ENCODE data around the gene ANXA6. TPM values are rescaled to one million over a fixed set of nuclear protein-coding genes. Genes with fewer than 3 reads are reported as not detected.
A peak's percentile ranks its signal among the peaks of the same experiment; 100 is the strongest.

Gene ANXA6
- total and polyA plus RNA-seq, 8 donors, result 37.0 to 70.8 (median 48.7) TPM

DNA sequence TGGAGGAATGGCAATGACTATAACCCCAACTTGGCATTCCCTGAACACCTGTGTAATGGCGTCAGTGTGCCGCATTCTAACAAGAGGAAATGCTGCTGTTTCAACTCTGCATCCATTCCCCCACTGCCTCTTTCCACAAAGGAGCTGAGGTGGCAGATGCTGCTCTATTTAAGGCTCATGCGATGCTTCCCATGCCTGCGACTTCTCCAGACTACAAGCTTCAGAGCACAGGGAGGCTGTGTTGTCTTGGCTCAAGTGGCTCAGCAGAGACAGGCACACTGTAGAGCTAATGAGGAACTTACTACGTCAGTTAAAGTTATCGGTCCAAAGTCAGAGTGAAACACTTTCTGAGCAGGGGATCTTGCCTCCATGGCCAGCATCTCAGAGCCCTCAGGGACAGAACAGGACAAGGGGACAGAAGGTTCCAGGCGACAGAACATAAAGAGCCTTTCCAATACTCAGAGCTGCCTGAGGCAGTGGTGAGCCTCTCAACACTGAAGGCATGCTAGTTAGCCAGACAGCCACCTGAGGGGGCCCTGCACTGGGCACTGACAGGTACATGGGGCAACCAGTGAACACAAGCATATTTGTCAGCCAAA is 98.6 kb downstream of the ANXA6 start:
- H3K4me3 ChIP-seq, result no peak overlapping the region
- H3K4me1 ChIP-seq, result peaks cover 9 to 33% (median 13%) of the 10 kb centered on the region in 3 donors
- H3K9me3 ChIP-seq, result no peaks in the 10 kb centered on the region
- DNase-seq (no peak), FAIRE-seq (no peak), ATAC-seq (peak in 1 of 4 donors; percentile 14)
- 92 to 93% methylated on average over 7 of the region's 7 CpGs for WGBS, 2 donors
- H3K27me3 ChIP-seq, result no peaks in the 10 kb centered on the region
- intact Hi-C loops (cut with DNase I), result no loop called here
- no peak overlapping the region for H3K27ac ChIP-seq
- H3K36me3 ChIP-seq, result peaks cover 0 to 52% (median 7%) of the 10 kb centered on the region in 3 donors
- TF ChIP-seq, protein P1, sequence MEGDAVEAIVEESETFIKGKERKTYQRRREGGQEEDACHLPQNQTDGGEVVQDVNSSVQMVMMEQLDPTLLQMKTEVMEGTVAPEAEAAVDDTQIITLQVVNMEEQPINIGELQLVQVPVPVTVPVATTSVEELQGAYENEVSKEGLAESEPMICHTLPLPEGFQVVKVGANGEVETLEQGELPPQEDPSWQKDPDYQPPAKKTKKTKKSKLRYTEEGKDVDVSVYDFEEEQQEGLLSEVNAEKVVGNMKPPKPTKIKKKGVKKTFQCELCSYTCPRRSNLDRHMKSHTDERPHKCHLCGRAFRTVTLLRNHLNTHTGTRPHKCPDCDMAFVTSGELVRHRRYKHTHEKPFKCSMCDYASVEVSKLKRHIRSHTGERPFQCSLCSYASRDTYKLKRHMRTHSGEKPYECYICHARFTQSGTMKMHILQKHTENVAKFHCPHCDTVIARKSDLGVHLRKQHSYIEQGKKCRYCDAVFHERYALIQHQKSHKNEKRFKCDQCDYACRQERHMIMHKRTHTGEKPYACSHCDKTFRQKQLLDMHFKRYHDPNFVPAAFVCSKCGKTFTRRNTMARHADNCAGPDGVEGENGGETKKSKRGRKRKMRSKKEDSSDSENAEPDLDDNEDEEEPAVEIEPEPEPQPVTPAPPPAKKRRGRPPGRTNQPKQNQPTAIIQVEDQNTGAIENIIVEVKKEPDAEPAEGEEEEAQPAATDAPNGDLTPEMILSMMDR (IDR thresholded peaks at IDR 0.05), result no peak

DNA sequence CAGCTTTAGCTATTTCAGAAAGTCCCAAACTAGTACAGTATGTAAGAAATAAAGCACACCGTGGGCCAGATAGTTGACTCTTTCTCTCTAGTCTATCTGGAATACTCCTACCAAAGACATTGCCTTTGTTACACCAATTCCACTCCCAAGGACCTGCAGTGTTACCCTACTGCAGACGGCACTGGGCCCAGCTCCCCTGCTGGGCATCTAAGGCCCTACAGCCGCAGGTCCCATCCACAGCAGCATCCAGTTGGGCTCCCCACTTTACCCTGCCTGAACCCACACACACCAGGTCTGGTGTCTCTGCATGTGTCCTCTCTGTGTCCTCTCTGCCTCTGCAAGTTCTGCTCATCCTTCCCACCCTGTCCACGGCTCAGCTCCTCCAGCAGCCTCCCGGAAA is 99.3 kb downstream of the ANXA6 start:
- no peak overlapping the region for H3K27ac ChIP-seq
- intact Hi-C loops (cut with DNase I), result no loop called here
- H3K36me3 ChIP-seq, result peaks cover 0 to 54% (median 7%) of the 10 kb centered on the region in 3 donors
- ATAC-seq, result no peak
- 92 to 96% methylated on average over 5 of the region's 5 CpGs for WGBS, 2 donors
- no peaks in the 10 kb centered on the region for H3K9me3 ChIP-seq
- H3K4me3 ChIP-seq, result no peak overlapping the region
- peaks cover 6 to 26% (median 9%) of the 10 kb centered on the region in 3 donors for H3K4me1 ChIP-seq
- DNase-seq, result no peak
- no peak for FAIRE-seq
- H3K27me3 ChIP-seq, result no peaks in the 10 kb centered on the region
- TF ChIP-seq, protein P1 (IDR thresholded peaks at IDR 0.05), result no peak

DNA sequence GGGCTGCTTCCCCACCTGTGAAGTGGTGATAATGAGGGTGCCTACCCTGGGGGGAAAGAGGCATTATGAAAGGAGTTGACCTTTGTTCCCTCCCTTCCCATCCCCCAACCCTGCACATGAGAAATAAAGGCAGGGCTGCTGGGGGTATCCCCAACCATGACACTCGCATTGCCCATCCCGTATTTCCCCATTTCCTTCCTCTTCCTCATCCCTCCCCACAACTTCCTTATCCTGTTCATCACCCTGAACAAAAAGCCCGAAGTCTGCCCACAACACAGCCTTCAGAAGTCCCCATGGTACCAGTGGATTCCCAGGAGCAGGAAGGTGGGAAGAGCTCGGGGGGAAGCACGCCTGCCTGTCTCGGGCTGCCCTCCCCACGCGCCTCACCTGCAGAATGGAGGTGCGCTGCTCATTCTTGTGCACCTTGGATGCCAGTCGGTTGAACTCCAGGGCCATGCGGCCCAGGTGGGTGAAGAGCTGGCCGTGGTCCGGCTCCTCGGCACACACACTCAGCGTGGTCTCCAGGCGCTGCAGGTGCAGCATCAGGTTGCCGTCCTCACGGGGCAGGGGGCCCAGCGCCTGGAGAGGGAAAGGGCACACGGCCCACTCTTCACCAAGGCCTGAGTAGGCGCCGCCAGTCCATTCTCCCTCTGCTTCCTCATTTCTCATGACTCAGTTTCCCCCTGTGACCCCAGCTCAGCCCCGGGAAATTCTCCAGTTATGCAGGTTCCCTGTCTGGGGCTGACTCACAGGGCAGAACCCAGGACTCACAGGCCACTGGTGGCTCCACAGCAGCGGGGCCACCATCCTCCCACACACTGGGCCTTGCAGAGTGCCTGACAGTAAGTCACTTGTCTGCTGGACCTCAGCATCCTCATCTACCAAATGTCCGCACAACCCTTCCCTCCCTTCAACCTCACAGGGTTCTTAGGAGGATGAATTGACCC is 100.9 kb downstream of the ANXA6 start:
- Histone ChIP-seq H3K36me3 (peaks cover 0 to 50% (median 4%) of the 10 kb centered on the region in 3 donors), H3K4me1 (peaks cover 0 to 15% (median 0%) of the 10 kb centered on the region in 3 donors), H3K4me3 (no peak overlapping the region), H3K27me3 (no peaks in the 10 kb centered on the region), H3K9me3 (no peaks in the 10 kb centered on the region), H3K27ac (no peak overlapping the region)
- intact Hi-C loops (cut with DNase I), result no loop called here
- no peak for FAIRE-seq
- 96 to 97% methylated on average over 25 of the region's 25 CpGs for WGBS, 2 donors
- no peak for ATAC-seq
- TF ChIP-seq, protein P1 (IDR thresholded peaks at IDR 0.05), result no peak
- no peak for DNase-seq

DNA sequence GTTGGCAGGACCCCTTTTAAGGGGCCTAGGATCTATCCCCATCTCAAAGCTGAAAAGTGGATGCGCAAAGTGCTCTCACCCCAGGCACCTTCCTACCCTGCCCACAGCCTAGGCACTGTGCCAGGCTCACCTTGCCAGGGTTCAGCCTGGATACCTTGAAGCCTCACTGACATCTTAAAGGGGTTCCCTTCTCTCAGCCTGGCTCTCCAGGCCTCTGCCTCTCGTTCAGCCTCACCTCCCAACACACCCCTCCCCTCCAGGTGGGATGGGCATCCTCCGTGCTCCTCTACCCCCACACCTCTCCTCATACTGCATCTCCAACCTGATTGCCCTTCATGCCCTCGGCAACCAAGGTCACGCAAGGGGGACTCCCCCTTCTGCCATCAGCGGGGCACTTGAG is 102.2 kb downstream of the ANXA6 start:
- Histone ChIP-seq H3K36me3 (peaks cover 0 to 52% (median 0%) of the 10 kb centered on the region in 3 donors), H3K27ac (no peak overlapping the region), H3K4me3 (no peak overlapping the region), H3K9me3 (no peaks in the 10 kb centered on the region), H3K4me1 (peaks cover 0 to 9% (median 0%) of the 10 kb centered on the region in 3 donors), H3K27me3 (no peaks in the 10 kb centered on the region)
- TF ChIP-seq, protein P1 (IDR thresholded peaks at IDR 0.05), result no peak
- WGBS, 2 donors, result 68 to 74% methylated on average over 6 of the region's 6 CpGs
- DNase-seq, result no peak
- intact Hi-C loops (cut with DNase I), result no loop called here
- no peak for ATAC-seq
- no peak for FAIRE-seq

Data from pancreas (tissue), 10 donors.